PFSK-1 (cell line): ENCODE results near the gene BNIP5.

ENCODE experiments used
- FOXP2 ChIP-seq: optimal IDR thresholded peaks from 2 replicates; pipeline ENCODE3; 2011; ENCODE audit warnings: borderline replicate concordance, control low read depth, inconsistent platforms; ENCODE audit not compliant: insufficient read depth; ENCODE audit errors: extremely low read length, extremely low read depth
- POLR2AphosphoS5 ChIP-seq: IDR thresholded peaks from 2 replicates; pipeline ENCODE4 v1.6.1; 2012; ENCODE audit warnings: low read depth, mild to moderate bottlenecking, control low read depth, low read length, moderate library complexity
- REST ChIP-seq, 2 experiments: IDR thresholded peaks; 2 replicates each; pipeline versions ENCODE4 v1.6.1 to v1.8.0; 2011 to 2012; ENCODE audit warnings: low read depth in 2 of 2, low read length in 2 of 2, control low read depth in 1 of 2, inconsistent platforms in 1 of 2, mild to moderate bottlenecking in 1 of 2, moderate library complexity in 1 of 2; ENCODE audit not compliant: insufficient read depth in 1 of 2
- SIN3A ChIP-seq: IDR thresholded peaks from 2 replicates; pipeline ENCODE4 v1.6.1; 2012; ENCODE audit warnings: mild to moderate bottlenecking, low read length, moderate library complexity, borderline replicate concordance; ENCODE audit not compliant: insufficient read depth
- TAF1 ChIP-seq: IDR thresholded peaks from 2 replicates; pipeline ENCODE4 v1.6.1; 2012; ENCODE audit warnings: low read length, control low read depth, borderline replicate concordance; ENCODE audit not compliant: insufficient read depth

Gene BNIP5

GRCh38 chr6:36358226-36358915 lies 21.7 kb upstream of the BNIP5 start:
- TF ChIP-seq SIN3A (no peak), TAF1 (no peak), FOXP2 (no peak), POLR2AphosphoS5 (no peak), REST (IDR thresholded peaks at IDR 0.05; ENCODE audit: insufficient read depth in 1 of 2, low read depth in 2 of 2, low read length in 2 of 2) (no peak)

DNA sequence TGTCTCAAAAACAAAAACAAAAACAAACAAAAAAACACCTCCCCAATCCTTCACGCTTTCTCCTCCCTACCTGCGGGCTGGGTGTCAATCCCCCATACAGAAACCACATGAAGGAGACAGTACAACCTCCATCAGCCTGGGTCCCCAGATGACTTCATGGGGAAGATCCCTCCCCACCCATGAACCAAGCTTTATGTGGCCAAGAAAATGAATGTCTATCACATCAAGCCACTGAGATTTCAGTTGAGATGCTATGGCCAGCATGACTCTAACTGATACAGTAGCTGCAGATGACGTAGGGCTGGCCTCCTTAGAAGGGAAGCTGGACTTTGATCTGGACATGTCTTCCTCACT lies 21.2 kb upstream of the BNIP5 start:
- TF ChIP-seq REST (IDR thresholded peaks at IDR 0.05; ENCODE audit: insufficient read depth in 1 of 2, low read depth in 2 of 2, low read length in 2 of 2) (no peak), FOXP2 (no peak), TAF1 (no peak), POLR2AphosphoS5 (no peak), SIN3A (no peak)

GRCh38 chr6:36355819-36356218 lies 19.1 kb upstream of the BNIP5 start:
- TF ChIP-seq REST (IDR thresholded peaks at IDR 0.05; ENCODE audit: insufficient read depth in 1 of 2, low read depth in 2 of 2, low read length in 2 of 2) = no peak
- no peak for TF ChIP-seq POLR2AphosphoS5
- TF ChIP-seq SIN3A = no peak
- no peak for TF ChIP-seq FOXP2
- TF ChIP-seq TAF1 = no peak

GRCh38 chr6:36353411-36353915 lies 16.8 kb upstream of the BNIP5 start:
- TF ChIP-seq POLR2AphosphoS5 (no peak), TAF1 (no peak), FOXP2 (no peak), SIN3A (no peak), REST (IDR thresholded peaks at IDR 0.05; ENCODE audit: insufficient read depth in 1 of 2, low read depth in 2 of 2, low read length in 2 of 2) (no peak)
